HG03060 (cell line): ENCODE measurements around the gene NKRF.
"Not testable (repeated sequence)": the region's sequence is repeated elsewhere in the genome, so short reads cannot be mapped to it uniquely, and the experiment has no call there.

Experiments used
- ATAC-seq: cut with Tn5 transposase; IDR thresholded peaks from one replicate; pipeline ENCODE4 v1.9.1; 2021; ENCODE audit warnings: low read depth, moderate number of reproducible peaks; ENCODE audit not compliant: unreplicated experiment

The NKRF gene

GRCh38 chrX:119606280-119607017 lies at the start of gene NKRF:
Gene NKRF (minus strand): TSS chrX:119606424.
- ATAC-seq: peak; percentile 77

DNA sequence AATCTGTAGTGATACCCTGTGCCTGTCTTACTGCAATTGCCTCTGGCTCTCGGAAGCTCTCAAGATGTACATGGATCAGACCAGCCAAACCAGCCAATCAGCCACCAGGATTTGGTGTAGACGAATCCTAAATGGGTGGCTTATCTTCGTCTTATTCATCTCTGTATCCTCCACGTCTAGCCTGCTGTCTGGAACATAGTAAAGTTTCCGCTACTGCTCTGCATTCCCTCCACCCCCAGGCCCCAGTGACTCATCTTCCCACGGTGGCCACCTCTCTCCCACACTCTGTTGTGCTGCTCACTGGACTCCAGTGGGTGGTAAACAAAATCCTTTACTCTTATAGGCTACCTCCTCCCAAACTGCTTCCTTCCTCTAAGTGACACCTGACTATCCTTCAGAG lies 48.9 kb upstream of the NKRF start:
- ATAC-seq: no peak

GRCh38 chrX:119654112-119654531 lies 47.9 kb upstream of the NKRF start:
- ATAC-seq: no peak

GRCh38 chrX:119648421-119648775 lies 42.2 kb upstream of the NKRF start:
- ATAC-seq: peak; percentile 1

DNA sequence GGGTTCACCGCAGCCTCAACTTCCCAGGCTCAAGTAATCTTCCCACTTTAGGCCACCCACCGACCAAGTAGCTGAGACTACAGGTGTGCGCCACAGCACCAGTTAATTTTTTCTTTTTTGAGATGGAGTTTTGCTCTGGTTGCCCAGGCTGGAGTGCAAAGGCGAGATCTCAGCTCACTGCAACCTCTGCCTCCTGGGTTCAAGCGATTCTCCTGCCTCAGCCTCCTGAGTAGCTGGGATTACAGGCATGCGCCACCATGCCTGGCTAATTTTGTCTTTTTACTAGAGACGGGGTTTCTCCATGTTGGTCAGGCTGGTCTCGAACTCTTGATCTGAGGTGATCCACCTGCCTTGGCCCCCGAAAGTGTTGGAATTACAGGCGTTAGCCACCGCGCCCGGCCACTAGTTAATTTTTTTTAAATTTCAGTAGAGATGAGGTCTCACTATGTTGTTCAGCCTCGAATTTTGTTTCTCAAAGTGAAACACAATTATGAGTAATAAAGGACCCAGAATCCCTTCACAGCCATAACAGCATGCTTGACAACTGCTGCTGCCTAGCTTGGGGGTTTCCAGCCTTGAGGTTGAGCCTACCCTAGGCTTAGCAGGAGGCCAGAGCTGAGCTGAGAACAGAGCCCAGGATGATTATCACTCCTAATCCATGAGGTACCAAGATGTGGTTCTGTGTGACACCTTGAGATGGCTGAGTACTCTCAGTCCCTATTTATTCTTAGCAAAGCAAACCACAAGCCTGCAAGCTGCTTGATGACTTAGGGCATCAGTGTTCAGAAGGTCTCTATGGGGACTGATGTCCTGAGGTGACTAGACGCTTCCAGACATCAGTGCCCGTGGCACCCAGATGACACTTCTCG lies 41.6 kb upstream of the NKRF start:
- peak; percentile 88 for ATAC-seq

- ATAC-seq: no peak
Measured at GRCh38 chrX:119647089-119647488, 40.9 kb upstream of the NKRF start.

DNA sequence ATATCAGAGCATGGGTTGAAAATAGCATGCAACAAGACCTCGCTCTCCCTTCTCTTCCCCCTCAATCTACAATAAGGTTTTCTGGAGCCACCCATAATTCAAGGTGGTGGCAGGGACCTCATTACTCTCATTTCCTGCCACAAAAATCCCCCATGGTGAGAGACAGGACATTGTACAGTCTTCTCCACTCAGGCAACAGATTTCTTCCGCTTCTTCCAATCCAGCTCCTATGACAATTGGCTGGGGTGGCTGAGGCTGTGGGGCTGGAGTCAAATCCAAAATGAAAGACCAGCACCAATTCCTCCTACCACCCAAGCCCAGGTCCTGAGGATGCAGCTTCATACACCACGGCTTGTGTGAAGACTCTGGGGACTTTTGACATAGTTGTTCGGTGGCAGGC lies 40.3 kb upstream of the NKRF start:
- ATAC-seq: no peak

GRCh38 chrX:119643696-119644095 lies 37.5 kb upstream of the NKRF start:
- no peak for ATAC-seq

GRCh38 chrX:119640731-119641170 lies 34.5 kb upstream of the NKRF start:
- ATAC-seq: no peak

- peak; percentile 54 for ATAC-seq
Measured at GRCh38 chrX:119638725-119639471, 32.7 kb upstream of the NKRF start.

DNA sequence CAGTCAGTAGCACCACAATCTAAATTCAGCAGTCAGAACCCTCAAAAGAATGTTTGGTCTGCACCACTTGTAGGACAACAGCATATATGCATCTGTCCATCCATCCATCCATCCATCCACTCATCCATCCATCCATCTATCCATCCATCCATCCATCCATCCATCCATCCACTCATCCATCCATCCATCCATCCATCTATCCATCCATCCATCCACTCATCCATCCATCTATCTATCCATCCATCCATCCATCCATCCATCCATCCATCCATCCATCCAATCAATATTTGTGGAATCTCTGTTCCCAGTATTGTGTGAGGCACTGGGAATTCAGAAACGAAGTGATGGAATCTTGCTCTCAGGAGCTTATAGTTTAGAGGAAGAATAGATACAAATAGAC lies 31.2 kb upstream of the NKRF start:
- not testable (repeated sequence) for ATAC-seq

DNA sequence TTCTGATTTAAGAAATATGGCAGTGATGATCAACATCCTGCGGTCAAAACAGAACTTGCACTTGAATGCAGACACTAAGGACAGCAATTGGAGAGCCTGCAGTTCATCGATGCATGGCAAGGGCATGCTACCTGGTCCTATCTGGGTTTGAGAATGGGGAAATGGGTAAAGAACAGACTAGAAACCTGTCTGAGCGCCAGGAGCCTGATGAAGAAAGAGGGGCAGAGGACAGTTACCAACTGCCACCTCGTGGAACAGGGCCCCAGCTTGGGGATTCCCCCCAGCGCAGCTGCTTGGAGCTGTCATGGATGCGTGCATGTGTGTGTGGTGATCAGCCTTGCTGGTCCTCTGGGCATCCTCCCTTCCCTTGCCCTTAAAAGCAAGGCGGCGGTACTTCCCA lies 30.2 kb upstream of the NKRF start:
- ATAC-seq: peak; percentile 32

- no peak for ATAC-seq
Measured at GRCh38 chrX:119635799-119636198, 29.6 kb upstream of the NKRF start.

DNA sequence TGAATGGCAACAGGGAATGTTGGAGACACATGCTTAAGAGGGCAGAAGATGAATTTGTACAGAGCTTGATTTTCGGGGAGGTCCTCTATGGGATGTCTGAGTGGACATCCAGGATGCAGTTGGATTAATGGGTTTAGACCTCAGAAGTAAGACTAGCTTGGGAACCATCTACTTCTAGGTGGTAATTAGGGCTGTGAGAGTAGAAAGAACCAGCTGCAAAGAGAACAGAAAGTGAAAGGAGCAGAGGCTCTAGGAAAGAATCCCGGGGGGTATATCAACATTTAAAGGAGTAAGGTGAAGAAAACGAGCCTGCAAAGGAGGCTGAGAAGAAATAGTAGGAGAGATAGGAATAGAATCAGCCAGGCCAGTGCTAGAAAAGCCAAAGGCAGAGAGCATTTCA lies 29.0 kb upstream of the NKRF start:
- ATAC-seq: no peak

- ATAC-seq: no peak
Measured at GRCh38 chrX:119625843-119626242, 19.6 kb upstream of the NKRF start.

GRCh38 chrX:119624951-119625668 lies 18.9 kb upstream of the NKRF start:
- no peak for ATAC-seq

DNA sequence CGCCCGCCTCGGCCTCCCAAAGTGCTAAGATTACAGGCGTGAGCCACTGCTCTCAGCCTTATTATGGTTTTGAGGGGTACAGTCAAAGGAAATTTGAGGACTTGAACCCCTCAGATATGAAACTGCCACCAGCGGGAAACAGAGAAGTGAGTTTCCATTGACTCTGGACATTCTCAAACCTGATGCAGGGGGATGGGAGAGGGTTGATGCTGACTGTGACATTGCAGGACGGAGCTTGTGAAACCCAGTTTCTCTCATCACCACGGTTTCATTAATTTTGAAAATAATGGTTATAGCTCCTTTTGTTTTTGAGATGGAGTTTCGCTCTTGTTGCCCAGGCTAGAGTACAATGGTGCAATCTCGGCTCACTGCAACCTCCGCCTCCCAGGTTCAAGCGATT lies 18.2 kb upstream of the NKRF start:
- ATAC-seq: no peak

DNA sequence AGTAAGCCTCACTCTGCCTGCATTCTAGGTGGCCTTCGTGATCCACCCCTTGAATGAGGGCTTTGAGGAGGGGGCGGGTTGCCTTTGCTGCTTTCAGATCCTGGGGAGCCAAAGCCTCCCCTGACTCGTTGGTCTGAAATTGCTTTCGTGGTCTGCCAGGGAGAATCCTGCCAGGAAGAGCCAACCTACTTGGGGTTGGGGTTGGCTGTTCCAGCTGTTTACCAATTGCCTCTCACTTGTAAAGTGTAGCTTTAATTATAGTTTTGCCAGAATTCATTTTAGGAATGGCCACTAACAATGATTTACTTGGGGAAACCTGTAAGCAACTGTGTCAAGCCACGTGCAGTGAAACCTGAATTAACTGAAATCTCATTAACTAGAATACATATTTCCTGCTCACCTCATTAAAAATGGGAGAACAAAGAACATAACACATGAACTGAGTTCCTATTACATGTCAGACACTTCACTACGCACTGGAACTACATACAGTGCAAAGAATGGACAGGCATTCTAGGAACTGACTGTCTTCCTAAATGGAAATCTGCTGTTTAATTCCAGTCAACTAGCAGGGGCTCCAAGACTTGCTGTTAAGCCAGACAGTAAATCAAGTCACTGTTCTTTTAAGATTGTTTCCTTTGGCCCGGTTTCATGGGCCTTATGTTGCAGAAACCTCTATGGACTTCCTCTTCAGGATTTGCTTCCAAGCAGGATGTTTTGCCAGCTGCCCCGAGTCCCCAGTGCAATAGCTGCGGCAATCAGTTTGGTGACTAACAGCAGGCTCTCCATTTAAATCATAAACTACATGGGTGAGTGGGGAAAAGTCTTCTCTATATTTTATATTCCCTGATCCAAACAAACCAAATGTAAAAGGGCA lies 16.4 kb upstream of the NKRF start:
- ATAC-seq: no peak

DNA sequence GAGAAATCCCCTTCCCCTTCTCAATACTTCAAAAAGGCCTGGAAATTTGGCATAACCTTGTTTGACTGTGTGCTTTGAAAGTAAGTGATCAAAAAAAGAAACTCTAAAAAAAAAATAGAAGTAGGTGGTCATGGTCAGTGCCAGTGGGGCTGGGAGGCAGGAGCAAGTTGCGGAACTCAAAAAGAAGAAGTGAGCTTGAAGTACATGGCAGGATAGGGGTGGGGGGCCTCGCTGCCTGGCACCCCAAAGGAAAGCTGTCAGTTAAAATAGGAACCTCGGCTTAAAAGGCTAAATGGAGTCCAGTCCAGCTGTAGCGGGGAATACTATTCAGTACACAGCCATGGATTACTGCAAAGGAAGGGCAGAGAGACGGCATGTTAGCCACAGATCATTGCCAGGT lies 12.2 kb upstream of the NKRF start:
- no peak for ATAC-seq
